H1 (cell line): Measurements from ENCODE around the gene HIPK2. TPM values are rescaled to one million over a fixed set of nuclear protein-coding genes. Genes with fewer than 3 reads are reported as not detected.

ENCODE experiments used
- CTCF ChIA-PET: fragments of 300-600 bp; sonication (Branson Sonifier 250); formaldehyde crosslinking; loops from one replicate; lab custom pipeline; 2021; ENCODE audit not compliant: partially characterized antibody; lab: Charles Lee
- POLR2A ChIA-PET: fragments of 300-600 bp; sonication (Branson Sonifier 250); formaldehyde crosslinking; loops from one replicate; lab custom pipeline; 2021; ENCODE audit warnings: inconsistent platforms; ENCODE audit not compliant: partially characterized antibody; lab: Charles Lee
- DNase-seq, 2 experiments: peaks; one replicate each; pipeline versions ENCODE4 v3.0.0 to v3.0.0-alpha.2; 2010 to 2022; ENCODE audit warnings: low spot score in 2 of 2, low read depth in 1 of 2, mixed read lengths in 1 of 2
- FAIRE-seq: peaks from 2 replicates; lab custom pipeline; 2011; peaks lifted over from hg19 to GRCh38; lab: Jason Lieb, UNC
- H2AFZ ChIP-seq: 2 replicates; pipeline ENCODE4 v1.8.1; 2012; ENCODE audit warnings: low read length, inconsistent platforms
- H2AK5ac ChIP-seq: 2 replicates; pipeline ENCODE4 v1.6.1; 2013; ENCODE audit warnings: low read depth, low read length
- H2BK120ac ChIP-seq: replicated peaks from 2 replicates; pipeline ENCODE3; 2013; ENCODE audit warnings: low read depth, low read length, inconsistent platforms
- H2BK12ac ChIP-seq: 2 replicates; pipeline ENCODE4 v1.6.1; 2013; ENCODE audit warnings: low read depth, low read length
- H2BK15ac ChIP-seq: 2 replicates; pipeline ENCODE4 v1.6.1; 2013; ENCODE audit warnings: low read length
- H2BK20ac ChIP-seq: 2 replicates; pipeline ENCODE4 v1.6.1; 2013; ENCODE audit warnings: low read length
- H2BK5ac ChIP-seq: 2 replicates; pipeline ENCODE4 v1.6.1; 2013; ENCODE audit warnings: low read depth, low read length
- H3K14ac ChIP-seq: 2 replicates; pipeline ENCODE4 v1.6.1; 2013; ENCODE audit warnings: inconsistent platforms; ENCODE audit not compliant: insufficient read length
- H3K18ac ChIP-seq: 2 replicates; pipeline ENCODE4 v1.6.1; 2013; ENCODE audit warnings: low read length; ENCODE audit errors: extremely low read depth
- H3K23ac ChIP-seq: 2 replicates; pipeline ENCODE4 v1.6.1; 2013; ENCODE audit warnings: inconsistent platforms; ENCODE audit not compliant: insufficient read length
- H3K23me2 ChIP-seq: 2 replicates; pipeline ENCODE4 v1.6.1; 2013; ENCODE audit warnings: low read depth, low read length
- H3K27ac ChIP-seq: 2 replicates; pipeline ENCODE4 v1.6.1; 2011; ENCODE audit warnings: low read depth, low read length, inconsistent platforms
- H3K27me3 ChIP-seq, 4 experiments: replicated peaks in 1 of 4; 1 replicate in 1 of 4; 2 replicates in 3 of 4; pipeline versions ENCODE4 v1.6.1 to v1.8.1; 2011 to 2013; ENCODE audit warnings: low read length in 3 of 4, mild to moderate bottlenecking in 3 of 4, inconsistent platforms in 2 of 4, mixed read lengths in 2 of 4, moderate library complexity in 1 of 4; ENCODE audit not compliant: control insufficient read depth in 3 of 4, insufficient read depth in 3 of 4; ENCODE audit errors: extremely low read depth in 1 of 4
- H3K36me3 ChIP-seq, 4 experiments: 2 replicates each; pipeline versions ENCODE4 v1.6.1 to v1.8.1; 2011 to 2013; ENCODE audit warnings: mild to moderate bottlenecking in 4 of 4, low read length in 3 of 4, moderate library complexity in 2 of 4, control low read depth in 1 of 4, inconsistent platforms in 1 of 4; ENCODE audit not compliant: insufficient read depth in 4 of 4, control insufficient read depth in 2 of 4
- H3K4ac ChIP-seq: replicated peaks from 2 replicates; pipeline ENCODE3; 2013; ENCODE audit warnings: low read length, low read depth, mixed read lengths, inconsistent platforms; ENCODE audit not compliant: insufficient read length
- H3K4me1 ChIP-seq, 4 experiments: replicated peaks in 1 of 4; 1 replicate in 1 of 4; 2 replicates in 3 of 4; pipeline versions ENCODE4 v1.6.1 to v1.8.1; 2011 to 2013; ENCODE audit warnings: low read length in 3 of 4, inconsistent platforms in 2 of 4, mixed read lengths in 1 of 4; ENCODE audit not compliant: insufficient read depth in 4 of 4, control insufficient read depth in 3 of 4
- H3K4me2 ChIP-seq, 2 experiments: 2 replicates each; pipeline versions ENCODE4 v1.6.1 to v1.8.1; 2011 to 2013; ENCODE audit warnings: low read depth in 2 of 2, low read length in 2 of 2, control low read depth in 1 of 2, inconsistent platforms in 1 of 2, mild to moderate bottlenecking in 1 of 2; ENCODE audit not compliant: insufficient read depth in 1 of 2
- H3K4me3 ChIP-seq, 4 experiments: fragments of 200-600, 300-600 bp in 1 of 4; sonication (generic), shearing (Covaris generic), sonication (Bioruptor Twin) in 1 of 4; 2 replicates each; pipeline versions ENCODE4 v1.5.1 to v1.8.1; 2011 to 2016; ENCODE audit warnings: low read length in 4 of 4, low read depth in 3 of 4, control low read depth in 2 of 4, inconsistent platforms in 2 of 4, mild to moderate bottlenecking in 2 of 4, mixed read lengths in 1 of 4, moderate library complexity in 1 of 4; ENCODE audit not compliant: insufficient read depth in 2 of 4; ENCODE audit errors: extremely low read depth in 1 of 4
- H3K56ac ChIP-seq: replicated peaks from 2 replicates; pipeline ENCODE3; 2013; ENCODE audit warnings: low read depth, mild to moderate bottlenecking, mixed read lengths, low read length, inconsistent platforms; ENCODE audit not compliant: insufficient read length
- H3K79me1 ChIP-seq: 2 replicates; pipeline ENCODE4 v1.6.1; 2013; ENCODE audit warnings: low read depth, low read length, control low read depth
- H3K79me2 ChIP-seq, 2 experiments: 2 replicates each; pipeline versions ENCODE4 v1.6.1 to v1.8.1; 2012 to 2013; ENCODE audit warnings: low read length in 2 of 2, mild to moderate bottlenecking in 2 of 2, inconsistent platforms in 1 of 2; ENCODE audit not compliant: insufficient read depth in 2 of 2, control insufficient read depth in 1 of 2
- H3K9ac ChIP-seq, 4 experiments: replicated peaks in 1 of 4; 1 replicate in 1 of 4; 2 replicates in 3 of 4; pipeline versions ENCODE4 v1.6.1 to v1.8.1; 2011 to 2013; ENCODE audit warnings: low read depth in 3 of 4, low read length in 3 of 4, control low read depth in 2 of 4, mild to moderate bottlenecking in 2 of 4, moderate library complexity in 2 of 4, inconsistent platforms in 1 of 4; ENCODE audit errors: extremely low read depth in 1 of 4
- H3K9me3 ChIP-seq, 2 experiments: 2 replicates each; pipeline versions ENCODE4 v1.6.1 to v1.8.1; 2012 to 2013; ENCODE audit warnings: mild to moderate bottlenecking in 2 of 2, moderate library complexity in 2 of 2, control low read depth in 1 of 2, inconsistent platforms in 1 of 2, low read depth in 1 of 2, low read length in 1 of 2, mixed read lengths in 1 of 2; ENCODE audit not compliant: insufficient read depth in 2 of 2
- H4K20me1 ChIP-seq, 2 experiments: replicated peaks in 1 of 2; 2 replicates each; pipeline versions ENCODE3 to v1.8.1; 2011 to 2013; ENCODE audit warnings: inconsistent platforms in 2 of 2, low read length in 2 of 2, mild to moderate bottlenecking in 1 of 2; ENCODE audit not compliant: insufficient read depth in 2 of 2, control insufficient read depth in 1 of 2
- H4K5ac ChIP-seq: 2 replicates; pipeline ENCODE4 v1.6.1; 2013; ENCODE audit warnings: low read length, low read depth, mixed read lengths, inconsistent platforms; ENCODE audit not compliant: insufficient read length
- H4K8ac ChIP-seq: 2 replicates; pipeline ENCODE4 v1.8.0; 2013; ENCODE audit warnings: mild to moderate bottlenecking, moderate library complexity, low read length, inconsistent platforms; ENCODE audit not compliant: insufficient read depth; ENCODE audit errors: extremely low read depth
- H4K91ac ChIP-seq: replicated peaks from 2 replicates; pipeline ENCODE3; 2013; ENCODE audit warnings: low read length, mixed read lengths, inconsistent platforms; ENCODE audit not compliant: insufficient read length
- BCL11A ChIP-seq, 2 experiments: IDR thresholded peaks; one replicate each; pipeline ENCODE4 v1.6.1; 2011; ENCODE audit warnings: low read depth in 2 of 2, low read length in 2 of 2, mild to moderate bottlenecking in 2 of 2
- CHD1 ChIP-seq: IDR thresholded peaks from 2 replicates; pipeline ENCODE4 v1.6.1; 2012; ENCODE audit warnings: low read depth, low read length, improper control_type of control experiment
- EP300 ChIP-seq, 2 experiments: IDR thresholded peaks; 1 replicate in 1 of 2; 2 replicates in 1 of 2; pipeline ENCODE4 v1.6.1; 2011 to 2012; ENCODE audit warnings: low read depth in 2 of 2, low read length in 2 of 2, mild to moderate bottlenecking in 2 of 2, borderline replicate concordance in 1 of 2, inconsistent platforms in 1 of 2, moderate library complexity in 1 of 2
- FOSL1 ChIP-seq: IDR thresholded peaks from 2 replicates; pipeline ENCODE4 v1.6.1; 2011; ENCODE audit warnings: mild to moderate bottlenecking, low read depth, low read length, moderate library complexity; ENCODE audit not compliant: insufficient read depth
- GABPA ChIP-seq: IDR thresholded peaks from 2 replicates; pipeline ENCODE4 v1.6.1; 2011; ENCODE audit warnings: mild to moderate bottlenecking, low read length, moderate library complexity, borderline replicate concordance; ENCODE audit not compliant: insufficient read depth
- HDAC6 ChIP-seq: IDR thresholded peaks from one replicate; pipeline ENCODE4 v1.7.1; 2012; ENCODE audit warnings: low read depth, mild to moderate bottlenecking, inconsistent platforms, low read length, moderate library complexity
- JUN ChIP-seq: IDR thresholded peaks from 2 replicates; pipeline ENCODE4 v1.6.1; 2011; ENCODE audit warnings: low read depth, mild to moderate bottlenecking, improper control_type of control experiment, low read length
- POLR2AphosphoS5 ChIP-seq: IDR thresholded peaks from 2 replicates; pipeline ENCODE4 v1.6.1; 2011; ENCODE audit warnings: low read depth, low read length
- POU5F1 ChIP-seq: IDR thresholded peaks from 2 replicates; pipeline ENCODE4 v1.6.1; 2011; ENCODE audit warnings: low read depth, mild to moderate bottlenecking, low read length, moderate library complexity
- RAD21 ChIP-seq, 2 experiments: IDR thresholded peaks in 1 of 2; conservative IDR thresholded peaks in 1 of 2; 2 replicates each; pipeline ENCODE4 v1.6.1; 2011; ENCODE audit warnings: low read depth in 2 of 2, low read length in 2 of 2, improper control_type of control experiment in 1 of 2, inconsistent platforms in 1 of 2, mild to moderate bottlenecking in 1 of 2, moderate library complexity in 1 of 2
- RNF2 ChIP-seq: fragments of 200-900, 300-1000 bp; sonication (generic); IDR thresholded peaks from 2 replicates; pipeline ENCODE4 v1.7.1; 2016; ENCODE audit warnings: borderline replicate concordance, low read depth, mild to moderate bottlenecking, antibody characterized with exemption, low read length; ENCODE audit not compliant: poor library complexity, severe bottlenecking; ENCODE audit errors: missing control alignments
- SUZ12 ChIP-seq: fragments of 200-600 bp; sonication (generic); IDR thresholded peaks from 2 replicates; pipeline ENCODE4 v1.6.1; 2012; ENCODE audit warnings: mild to moderate bottlenecking, inconsistent platforms, low read length, moderate library complexity, mixed read lengths
- TAF1 ChIP-seq: IDR thresholded peaks from 2 replicates; pipeline ENCODE4 v1.6.1; 2011; ENCODE audit warnings: mild to moderate bottlenecking, low read depth, low read length
- TBP ChIP-seq: IDR thresholded peaks from 2 replicates; pipeline ENCODE4 v1.6.1; 2011; ENCODE audit warnings: low read depth, low read length, improper control_type of control experiment
- WGBS, 2 experiments: shearing (Covaris generic) in 1 of 2; methylation state at CpG; one replicate each; pipeline versions ENCODE4 v1.1.6 to v1.1.7; 2013 to 2015; ENCODE audit warnings: low lambda C conversion rate in 2 of 2, mixed read lengths in 2 of 2, inconsistent platforms in 1 of 2, low coverage in 1 of 2, missing lambda C conversion rate in 1 of 2; ENCODE audit not compliant: insufficient replicate concordance in 2 of 2, insufficient coverage in 1 of 2, insufficient read length in 1 of 2; ENCODE audit errors: extremely low coverage in 1 of 2, missing lambda C conversion rate in 1 of 2; 5-methylcytosine and 5-hydroxymethylcytosine counted together
- polyA plus RNA-seq, 7 experiments: library from polyadenylated mRNA; depleted of rRNA in 3 of 7; stranded (reverse) in 5 of 7; unstranded in 2 of 7; fragments of >200 nt in 5 of 7; fragments of 200-250 nt in 2 of 7; gene quantifications; 1 replicate in 5 of 7; 2 replicates in 1 of 7; 4 replicates in 1 of 7; pipeline versions ENCODE4 v1.2.1 to v1.2.3, GENCODE V29; 2011 to 2013; ENCODE audit warnings: missing spikeins in 2 of 7, mixed read lengths in 2 of 7
- total RNA-seq: library from RNA; stranded (reverse); fragmentation: NEBNext Ultra II Directional; extraction: Animal tissue kit (Norgen Biotek cat#: 25700); gene quantifications from 2 replicates; pipeline ENCODE4 v1.2.1, GENCODE V29; 2021

Gene HIPK2
- total and polyA plus RNA-seq, 2 of the 8 experiments (the other 6 are each of a cell fraction or from before 2014, with no cell fraction given), result 8.3 to 24.3 TPM

GRCh38 chr7:139696552-139696951 is 81.2 kb downstream of the HIPK2 start:
- H2BK20ac ChIP-seq, result no peak overlapping the region
- H4K5ac ChIP-seq, result no peak overlapping the region
- no peaks in the 10 kb centered on the region for H3K9me3 ChIP-seq
- no peak overlapping the region for H2BK5ac ChIP-seq
- no peak overlapping the region for H3K9ac ChIP-seq
- FAIRE-seq, result no peak
- H2AK5ac ChIP-seq, result no peak overlapping the region
- H3K18ac ChIP-seq, result no peak overlapping the region
- no peaks in the 10 kb centered on the region for H3K27me3 ChIP-seq
- no peaks in the 10 kb centered on the region; the same call in 1 of the 2 replicates for H3K79me1 ChIP-seq
- no peak overlapping the region for H3K56ac ChIP-seq
- H3K4me2 ChIP-seq, result no peak overlapping the region
- no peak overlapping the region for H3K27ac ChIP-seq
- DNase-seq, result no peak
- peaks cover 0 to 14% (median 6%) of the 10 kb centered on the region in 4 experiments; a peak in 6 of 7 replicates for H3K4me1 ChIP-seq
- WGBS, 2 experiments, result 82% methylated on average over 4 of the region's 4 CpGs; no CpG with 5 or more reads in 1 of the 2 experiments
- no peak overlapping the region for H2BK12ac ChIP-seq
- no peak overlapping the region for H3K4me3 ChIP-seq
- H3K14ac ChIP-seq, result no peak overlapping the region
- no peak overlapping the region for H3K23ac ChIP-seq
- H4K20me1 ChIP-seq, result no peaks in the 10 kb centered on the region
- H4K91ac ChIP-seq, result no peak overlapping the region
- no peak overlapping the region for H4K8ac ChIP-seq
- H3K79me2 ChIP-seq, result no peaks in the 10 kb centered on the region
- CTCF ChIA-PET, result interaction anchor here (1.2 kb wide), 2 partner anchors 51 to 306 kb away, joined by 3 read pairs; no protein-coding TSS in a partner anchor
- POLR2A ChIA-PET, result interaction anchor here (0.6 kb wide), 2 partner anchors 87 to 110 kb away, joined by 4 to 5 read pairs; no protein-coding TSS in a partner anchor
- H3K23me2 ChIP-seq, result no peaks in the 10 kb centered on the region
- no peak overlapping the region for H3K4ac ChIP-seq
- no peak overlapping the region for H2BK15ac ChIP-seq
- H2AFZ ChIP-seq, result no peak overlapping the region
- no peaks in the 10 kb centered on the region for H3K36me3 ChIP-seq
- no peak overlapping the region for H2BK120ac ChIP-seq
- TF ChIP-seq FOSL1 (no peak), POU5F1 (no peak), JUN (no peak), POLR2AphosphoS5 (no peak), RAD21 (IDR thresholded peaks at IDR 0.05 in 1 of 2, conservative IDR thresholded peaks at IDR 0.05 in 1 of 2; ENCODE audit: low read depth in 2 of 2, low read length in 2 of 2) (no peak), CHD1 (no peak), TAF1 (no peak), GABPA (no peak), EP300 (IDR thresholded peaks at IDR 0.05; ENCODE audit: borderline replicate concordance in 1 of 2, low read depth in 2 of 2, low read length in 2 of 2) (no peak), TBP (no peak), HDAC6 (no peak), SUZ12 (no peak), BCL11A (IDR thresholded peaks at IDR 0.05; ENCODE audit: low read depth in 2 of 2, low read length in 2 of 2) (no peak), RNF2 (no peak)
